ENCODE data around the gene UGT1A8. TPM values are rescaled to one million over a fixed set of nuclear protein-coding genes. Genes with fewer than 3 reads are reported as not detected.

The UGT1A8 gene
- total RNA-seq, 1 donor from 2014 or later, result not detected

DNA sequence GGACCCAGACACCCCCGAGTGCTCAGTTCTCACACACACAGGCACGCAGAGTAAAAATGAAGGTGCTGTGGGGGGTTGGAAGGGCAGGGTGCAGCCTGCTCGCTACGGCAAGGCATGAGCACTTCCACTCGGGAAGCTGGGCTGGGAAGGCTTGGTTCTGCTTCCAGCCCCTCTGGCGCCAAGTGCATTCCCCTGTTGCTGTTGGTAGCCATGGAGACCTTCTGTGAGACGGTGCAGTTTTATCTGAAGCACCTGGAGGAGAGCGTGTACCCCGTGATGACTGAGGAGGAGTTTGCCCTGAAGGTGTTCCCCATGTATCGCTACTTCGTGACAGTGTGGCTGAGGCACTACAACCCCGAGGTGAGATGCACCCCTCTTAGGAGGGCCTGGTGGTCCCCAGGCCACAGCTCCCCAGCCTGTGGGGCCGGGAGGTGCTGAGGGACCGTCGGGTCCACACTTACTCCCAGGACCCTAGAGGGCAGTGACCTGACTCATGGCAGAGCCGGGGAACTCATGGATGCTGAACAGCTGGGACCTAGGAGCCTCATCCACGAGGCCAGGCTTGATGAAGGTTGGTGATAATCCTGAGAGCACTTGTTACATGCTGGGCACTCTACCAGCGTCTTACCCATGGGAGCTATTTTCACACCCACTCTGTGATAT lies 176.2 kb downstream of the UGT1A8 start:
- Mint-ChIP-seq H3K27ac (ENCODE audit: unreplicated experiment) (no peak overlapping the region), H3K4me1 (ENCODE audit: unreplicated experiment) (no peaks in the 10 kb centered on the region), H3K36me3 (ENCODE audit: unreplicated experiment) (no peaks in the 10 kb centered on the region), H3K4me3 (ENCODE audit: unreplicated experiment) (no peak overlapping the region), H3K27me3 (ENCODE audit: unreplicated experiment) (peaks cover 8% of the 10 kb centered on the region), H3K9me3 (ENCODE audit: unreplicated experiment) (no peaks in the 10 kb centered on the region)
- DNase-seq (ENCODE audit: extremely low spot score, unreplicated experiment), result peak; percentile 75
- TF ChIP-seq, protein P1, sequence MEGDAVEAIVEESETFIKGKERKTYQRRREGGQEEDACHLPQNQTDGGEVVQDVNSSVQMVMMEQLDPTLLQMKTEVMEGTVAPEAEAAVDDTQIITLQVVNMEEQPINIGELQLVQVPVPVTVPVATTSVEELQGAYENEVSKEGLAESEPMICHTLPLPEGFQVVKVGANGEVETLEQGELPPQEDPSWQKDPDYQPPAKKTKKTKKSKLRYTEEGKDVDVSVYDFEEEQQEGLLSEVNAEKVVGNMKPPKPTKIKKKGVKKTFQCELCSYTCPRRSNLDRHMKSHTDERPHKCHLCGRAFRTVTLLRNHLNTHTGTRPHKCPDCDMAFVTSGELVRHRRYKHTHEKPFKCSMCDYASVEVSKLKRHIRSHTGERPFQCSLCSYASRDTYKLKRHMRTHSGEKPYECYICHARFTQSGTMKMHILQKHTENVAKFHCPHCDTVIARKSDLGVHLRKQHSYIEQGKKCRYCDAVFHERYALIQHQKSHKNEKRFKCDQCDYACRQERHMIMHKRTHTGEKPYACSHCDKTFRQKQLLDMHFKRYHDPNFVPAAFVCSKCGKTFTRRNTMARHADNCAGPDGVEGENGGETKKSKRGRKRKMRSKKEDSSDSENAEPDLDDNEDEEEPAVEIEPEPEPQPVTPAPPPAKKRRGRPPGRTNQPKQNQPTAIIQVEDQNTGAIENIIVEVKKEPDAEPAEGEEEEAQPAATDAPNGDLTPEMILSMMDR (IDR thresholded peaks at IDR 0.05), result no peak

DNA sequence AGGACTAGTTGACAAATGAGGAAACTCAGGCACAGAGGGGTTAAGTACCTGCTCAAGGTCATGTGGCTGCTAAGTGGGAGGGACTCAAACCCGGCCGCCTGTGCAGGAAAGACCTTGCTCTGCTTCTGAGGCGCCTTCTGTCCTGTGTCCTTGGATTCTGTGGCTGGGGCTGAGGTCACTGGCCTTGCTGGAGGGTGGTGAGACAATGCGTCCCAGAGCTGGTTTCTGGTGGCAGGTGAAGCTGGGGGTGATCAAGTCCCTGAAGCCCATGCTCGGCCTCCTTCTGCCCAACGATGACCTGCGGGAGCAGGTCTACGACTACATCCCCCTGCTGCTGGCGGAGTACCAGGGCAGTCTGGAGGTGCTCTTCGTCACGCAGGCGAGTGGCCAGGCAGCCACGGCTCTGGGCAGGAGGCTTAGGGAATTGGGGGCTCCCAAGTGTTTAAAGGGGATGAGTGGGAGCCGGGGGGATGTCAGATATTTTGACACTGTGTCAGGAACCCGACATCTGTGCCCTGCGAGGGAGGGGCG lies 176.8 kb downstream of the UGT1A8 start:
- peak; percentile 65 for DNase-seq (ENCODE audit: extremely low spot score, unreplicated experiment)
- peaks cover 7% of the 10 kb centered on the region for H3K27me3 Mint-ChIP-seq (ENCODE audit: unreplicated experiment)
- H3K4me1 Mint-ChIP-seq (ENCODE audit: unreplicated experiment), result no peaks in the 10 kb centered on the region
- TF ChIP-seq, protein P1 (IDR thresholded peaks at IDR 0.05), result no peak
- no peak overlapping the region for H3K27ac Mint-ChIP-seq (ENCODE audit: unreplicated experiment)
- H3K36me3 Mint-ChIP-seq (ENCODE audit: unreplicated experiment), result no peaks in the 10 kb centered on the region
- no peak overlapping the region for H3K4me3 Mint-ChIP-seq (ENCODE audit: unreplicated experiment)
- H3K9me3 Mint-ChIP-seq (ENCODE audit: unreplicated experiment), result no peaks in the 10 kb centered on the region

DNA sequence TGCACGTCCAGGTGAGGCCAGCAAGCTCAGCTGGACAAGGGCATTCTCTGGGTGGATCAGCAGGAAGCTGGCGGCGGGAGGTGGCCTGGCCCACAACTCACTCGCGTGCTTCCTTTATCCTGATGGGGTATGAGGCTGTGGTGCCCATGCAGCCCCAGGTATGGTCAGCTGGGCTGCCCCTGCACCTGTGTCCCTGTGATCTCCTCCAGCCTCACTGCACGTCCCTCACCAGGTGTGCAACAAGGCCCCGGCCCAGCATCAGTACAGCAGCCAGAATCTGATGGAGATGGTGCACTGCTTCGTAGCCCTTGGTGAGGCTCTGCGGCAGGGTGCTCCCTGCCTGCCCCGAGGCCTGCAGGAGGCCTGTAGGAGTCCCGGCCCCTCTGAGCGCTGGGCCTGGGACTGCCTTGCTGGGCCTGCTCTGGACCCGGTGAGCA lies 178.3 kb downstream of the UGT1A8 start:
- TF ChIP-seq, protein P1 (IDR thresholded peaks at IDR 0.05), result no peak
- no peak overlapping the region for H3K27ac Mint-ChIP-seq (ENCODE audit: unreplicated experiment)
- H3K4me1 Mint-ChIP-seq (ENCODE audit: unreplicated experiment), result no peaks in the 10 kb centered on the region
- H3K4me3 Mint-ChIP-seq (ENCODE audit: unreplicated experiment), result no peak overlapping the region
- H3K36me3 Mint-ChIP-seq (ENCODE audit: unreplicated experiment), result no peaks in the 10 kb centered on the region
- peak; percentile 80 for DNase-seq (ENCODE audit: extremely low spot score, unreplicated experiment)
- peaks cover 3% of the 10 kb centered on the region for H3K9me3 Mint-ChIP-seq (ENCODE audit: unreplicated experiment)
- peaks cover 5% of the 10 kb centered on the region for H3K27me3 Mint-ChIP-seq (ENCODE audit: unreplicated experiment)

DNA sequence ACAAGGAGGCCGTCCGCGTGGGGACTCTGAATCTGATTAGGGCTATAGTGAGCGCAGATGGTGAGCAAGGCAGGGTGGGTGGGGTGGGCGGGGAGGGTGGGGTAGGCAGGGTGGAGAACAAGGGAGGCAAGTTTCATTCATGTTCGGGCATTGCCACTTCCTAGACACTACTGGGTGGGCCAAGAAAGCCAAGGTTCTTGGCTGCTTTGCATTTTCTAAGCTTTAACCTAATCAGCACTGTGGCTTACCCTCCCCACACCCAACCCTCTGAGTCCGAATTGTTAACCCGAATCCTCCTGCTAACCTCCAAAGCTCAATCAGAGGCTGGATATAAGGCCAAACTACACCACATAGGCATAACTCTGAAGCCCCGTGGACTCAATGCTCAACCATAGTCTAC lies 178.8 kb downstream of the UGT1A8 start:
- TF ChIP-seq, protein P1 (IDR thresholded peaks at IDR 0.05), result no peak
- DNase-seq (ENCODE audit: extremely low spot score, unreplicated experiment), result no peak
- no peaks in the 10 kb centered on the region for H3K36me3 Mint-ChIP-seq (ENCODE audit: unreplicated experiment)
- no peak overlapping the region for H3K4me3 Mint-ChIP-seq (ENCODE audit: unreplicated experiment)
- peaks cover 3% of the 10 kb centered on the region for H3K27me3 Mint-ChIP-seq (ENCODE audit: unreplicated experiment)
- no peak overlapping the region for H3K27ac Mint-ChIP-seq (ENCODE audit: unreplicated experiment)
- H3K9me3 Mint-ChIP-seq (ENCODE audit: unreplicated experiment), result peaks cover 3% of the 10 kb centered on the region
- no peaks in the 10 kb centered on the region for H3K4me1 Mint-ChIP-seq (ENCODE audit: unreplicated experiment)

DNA sequence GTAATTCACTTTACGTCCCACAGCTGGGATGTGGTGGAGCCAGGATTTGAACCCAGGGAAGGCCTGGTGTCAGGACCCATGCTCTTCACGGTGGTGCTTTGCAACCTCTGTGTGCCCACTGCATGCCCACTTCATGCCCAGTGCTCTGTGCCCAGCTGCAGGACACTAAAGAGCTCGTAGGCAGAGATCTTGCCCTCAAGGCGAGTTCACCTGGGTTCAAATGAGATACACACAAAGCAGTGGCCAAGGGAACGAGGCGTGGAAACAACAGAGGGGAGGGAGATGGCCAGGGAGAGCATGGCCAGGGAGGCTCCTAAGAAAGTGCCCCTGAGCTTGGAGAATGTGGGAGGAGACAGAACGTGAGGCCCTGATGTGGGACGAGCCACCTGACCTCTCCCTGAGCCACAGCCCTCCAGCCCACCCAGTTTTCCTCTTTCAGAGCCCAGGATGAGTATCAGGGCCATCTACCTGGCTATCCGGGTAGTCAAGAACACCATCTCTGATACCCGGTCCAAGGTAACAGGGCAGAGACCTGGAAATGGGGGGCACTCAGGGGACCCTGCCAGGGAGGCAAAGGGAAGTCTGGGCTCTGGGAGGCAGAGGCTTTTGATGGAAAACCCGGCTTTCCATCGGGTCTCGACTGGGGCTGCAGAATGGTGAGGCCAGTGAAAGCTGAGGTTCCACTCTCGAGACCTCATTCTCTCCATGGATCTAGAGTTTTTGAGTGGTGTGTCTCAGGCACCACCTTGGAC lies 181.1 kb downstream of the UGT1A8 start:
- TF ChIP-seq, protein P1 (IDR thresholded peaks at IDR 0.05), result no peak
- Mint-ChIP-seq H3K4me3 (ENCODE audit: unreplicated experiment) (no peak overlapping the region), H3K36me3 (ENCODE audit: unreplicated experiment) (no peaks in the 10 kb centered on the region), H3K27me3 (ENCODE audit: unreplicated experiment) (peaks cover 12% of the 10 kb centered on the region), H3K9me3 (ENCODE audit: unreplicated experiment) (peaks cover 3% of the 10 kb centered on the region), H3K27ac (ENCODE audit: unreplicated experiment) (no peak overlapping the region), H3K4me1 (ENCODE audit: unreplicated experiment) (no peaks in the 10 kb centered on the region)
- peak; percentile 66 for DNase-seq (ENCODE audit: extremely low spot score, unreplicated experiment)
